Heart right ventricle (tissue), 16 donors: ENCODE measurements around the gene ERN1. TPM values are rescaled to one million over a fixed set of nuclear protein-coding genes. Genes with fewer than 3 reads are reported as not detected.

ENCODE experiments used
- ATAC-seq, 8 donors: fragments of 200-7000 bp; cut with Tn5 transposase; one replicate each; pipeline ENCODE4 v1.9.1; 2020; ENCODE audit warnings: mild to moderate bottlenecking in 8 of 8, moderate library complexity in 8 of 8, moderate number of reproducible peaks in 1 of 8
- DNase-seq, 2 donors: peaks; one replicate each; pipeline ENCODE4 v3.0.0-alpha.2; 2020
- H3K27ac ChIP-seq, 10 donors: fragments of 200-600 bp; sonication (generic) in 2 of 10; one replicate each; pipeline versions ENCODE4 v1.5.0 to v1.8.0; 2020 to 2022; ENCODE audit warnings: mild to moderate bottlenecking in 3 of 10
- H3K27me3 ChIP-seq, 7 donors: fragments of 200-600 bp; one replicate each; pipeline ENCODE4 v1.8.0; 2021 to 2022; ENCODE audit warnings: mild to moderate bottlenecking in 2 of 7
- H3K36me3 ChIP-seq, 9 donors: fragments of 200-600 bp; sonication (generic) in 1 of 9; one replicate each; pipeline versions ENCODE4 v1.5.0 to v1.8.0; 2020 to 2022; ENCODE audit warnings: mild to moderate bottlenecking in 2 of 9
- H3K4me1 ChIP-seq, 9 donors: fragments of 200-600 bp; sonication (generic) in 1 of 9; one replicate each; pipeline versions ENCODE4 v1.5.0 to v1.8.0; 2020 to 2022; ENCODE audit warnings: mild to moderate bottlenecking in 4 of 9
- H3K4me3 ChIP-seq, 10 donors: fragments of 200-600 bp; sonication (generic) in 2 of 10; one replicate each; pipeline versions ENCODE4 v1.5.0 to v1.8.0; 2020 to 2022; ENCODE audit warnings: mild to moderate bottlenecking in 7 of 10, moderate library complexity in 2 of 10
- H3K9me3 ChIP-seq, 11 donors: fragments of 200-600 bp in 10 of 11; sonication (generic) in 2 of 11; one replicate each; pipeline versions ENCODE4 v1.5.0 to v1.8.0; 2013 to 2022; ENCODE audit warnings: mild to moderate bottlenecking in 2 of 11, control low read depth in 1 of 11, moderate library complexity in 1 of 11
- CTCF ChIP-seq, 9 donors: fragments of 200-600 bp; sonication (generic) in 2 of 9; IDR thresholded peaks; one replicate each; pipeline versions ENCODE4 v1.5.0 to v1.8.0; 2021 to 2022; ENCODE audit warnings: antibody characterized with exemption in 9 of 9, mild to moderate bottlenecking in 5 of 9, moderate library complexity in 1 of 9
- WGBS, 2 donors: extraction: QIAGEN DNeasy Blood & Tissue Kit; methylation state at CpG; one replicate each; pipeline ENCODE4 v1.1.7; 2013; ENCODE audit warnings: inconsistent platforms in 1 of 2; 5-methylcytosine and 5-hydroxymethylcytosine counted together
- intact Hi-C, 10 donors: fragments of 100-400 bp; cut with DNase I; formaldehyde crosslinking; loops; one replicate each; pipeline versions ENCODE4 v1.11.1 to v1.14.2; 2022
- polyA plus RNA-seq, 2 donors: library from polyadenylated mRNA; stranded (reverse); fragments of 200-250 nt; gene quantifications; one replicate each; pipeline ENCODE4 v1.2.3, GENCODE V29; 2013
- total RNA-seq, 10 donors: library from RNA; stranded (reverse); fragmentation: NEBNext Ultra II Directional in 3 of 10; extraction: Animal tissue kit (Norgen Biotek cat#: 25700) in 3 of 10; gene quantifications; one replicate each; pipeline versions ENCODE4 v1.2.1 to v1.2.4, GENCODE V29; 2021 to 2023
- donor health status: Arrhythmogenic right ventricular cardiomyopathy.
- donor health status: ischemic (EF 13 %, LVEDD 7.1; RV severe dilation, severe dysfunction).
- donor health status: healthy with polysubstance abuse.
- donor health status: DM: no; HTN: yes; CAD: no.
- donor health status: DM: no; HTN: no; CAD: no.
- donor health status: ischemic (EF 25% LVEDD 6.9; RV normal size, moderate dysfunction).
- donor health status: ischemic (EF 25% LVEDD 5.7; RV mildly dilated, moderate dysfunction).
- donor health status: healthy.
- donor health status: DM: yes; HTN: yes; CAD: no.
- donor health status: Ischemic cardiomyopathy.
- donor health status: ischemic (EF 35%, LVEDD 5.7; RV mildly dilated, moderate dysfunction).
- donor health status: nonischemic (EF 11% LVEDD 7.7; RV severe dilation, severe dysfunction).
- donor health status: DM: yes; HTN: yes; CAD: no.
- donor health status: PGD.
- donor health status: ischemic (EF 29% LVEDD 5.4; RV normal size, mild dysfunction).
- donor health status: nonischemic (EF 23%, LVEDD 6.1; RV moderate dilation, normal function).

Gene ERN1
- total and polyA plus RNA-seq, 12 donors = 2.2 to 16.6 (median 7.1) TPM

GRCh38 chr17:64009571-64010402 is 120.2 kb downstream of the ERN1 start:
- intact Hi-C loops = no loop called here
- peaks cover 0 to 5% (median 0%) of the 10 kb centered on the region in 7 donors for H3K27me3 ChIP-seq
- ATAC-seq (peak in 1 of 8 donors; percentile 27), DNase-seq (no peak)
- no peaks in the 10 kb centered on the region for H3K9me3 ChIP-seq
- 61 to 67% methylated on average over 8 of the region's 8 CpGs for WGBS, 2 donors
- H3K4me1 ChIP-seq = peaks cover 2 to 60% (median 52%) of the 10 kb centered on the region in 9 donors
- H3K4me3 ChIP-seq = no peak overlapping the region
- H3K27ac ChIP-seq = peak overlapping the region in 5 of 10 donors; percentile 73 to 90 (median 86)
- TF ChIP-seq CTCF (IDR thresholded peaks at IDR 0.05) = no peak
- H3K36me3 ChIP-seq = peaks cover 0 to 18% (median 0%) of the 10 kb centered on the region in 9 donors

- Histone ChIP-seq H3K4me3 (no peak overlapping the region), H3K4me1 (peaks cover 2 to 64% (median 48%) of the 10 kb centered on the region in 9 donors), H3K27ac (peak overlapping the region; percentile 4 to 90 (median 70)), H3K36me3 (peaks cover 0 to 28% (median 0%) of the 10 kb centered on the region in 9 donors), H3K27me3 (peaks cover 0 to 5% (median 0%) of the 10 kb centered on the region in 7 donors), H3K9me3 (no peaks in the 10 kb centered on the region)
- 46 to 59% methylated on average over 4 of the region's 4 CpGs for WGBS, 2 donors
- intact Hi-C loops = no loop called here
- ATAC-seq = no peak
- no peak for TF ChIP-seq CTCF (IDR thresholded peaks at IDR 0.05)
- no peak for DNase-seq
Measured at GRCh38 chr17:64008830-64009229, 121.1 kb downstream of the ERN1 start.

GRCh38 chr17:64008346-64008745 is 121.6 kb downstream of the ERN1 start:
- H3K9me3 ChIP-seq = no peaks in the 10 kb centered on the region

More at GRCh38 chr17:64008346-64008745, 121.6 kb downstream of the ERN1 start:
- Histone ChIP-seq H3K27me3 (peaks cover 0 to 5% (median 0%) of the 10 kb centered on the region in 7 donors), H3K36me3 (peaks cover 0 to 32% (median 0%) of the 10 kb centered on the region in 9 donors), H3K4me3 (no peak overlapping the region), H3K4me1 (peaks cover 2 to 61% (median 47%) of the 10 kb centered on the region in 9 donors), H3K27ac (peak overlapping the region; percentile 8 to 90 (median 73))
- DNase-seq = no peak
- ATAC-seq = no peak
- intact Hi-C loops = no loop called here
- no peak for TF ChIP-seq CTCF (IDR thresholded peaks at IDR 0.05)
- 76 to 85% methylated on average over 5 of the region's 5 CpGs for WGBS, 2 donors
